Panc1 (cell line): ENCODE data around the gene UST. TPM values are rescaled to one million over a fixed set of nuclear protein-coding genes. Genes with fewer than 3 reads are reported as not detected.

Experiments
- ATAC-seq: fragments of 200-7000 bp; cut with Tn5 transposase; 2 replicates; pipeline ENCODE4 v1.9.1; 2020; ENCODE audit warnings: mild to moderate bottlenecking, moderate library complexity
- BruUV-seq: library from RNA; stranded (reverse); fragments of 400-500 nt; replicated peaks from 2 replicates; lab custom pipeline; 2021; lab: Mats Ljungman, UMichigan
- CTCF ChIA-PET: fragments of 300-600 bp; sonication (Branson Sonifier 250); formaldehyde crosslinking; loops from one replicate; lab custom pipeline; 2022; ENCODE audit warnings: antibody characterized with exemption; lab: Charles Lee
- POLR2A ChIA-PET: fragments of 300-600 bp; sonication (Branson Sonifier 250); formaldehyde crosslinking; loops from one replicate; lab custom pipeline; 2022; ENCODE audit warnings: antibody characterized with exemption; lab: Charles Lee
- DNase-seq: peaks from one replicate; pipeline ENCODE4 v3.0.0-alpha.2; 2010; ENCODE audit warnings: low read depth, low spot score
- H3K27ac ChIP-seq: 2 replicates; pipeline ENCODE4 v1.5.1; 2011; ENCODE audit warnings: mild to moderate bottlenecking, low read length, inconsistent platforms
- H3K27me3 ChIP-seq: fragments of 200-500 bp; sonication (Bioruptor generic); 2 replicates; pipeline ENCODE4 v1.6.0; 2014; ENCODE audit warnings: low read length, inconsistent platforms; ENCODE audit not compliant: control insufficient read depth, insufficient read depth
- H3K36me3 ChIP-seq: fragments of 200-500 bp; sonication (Bioruptor generic); 2 replicates; pipeline ENCODE4 v1.5.1; 2014; ENCODE audit warnings: inconsistent platforms, mild to moderate bottlenecking, low read length, moderate library complexity; ENCODE audit not compliant: control insufficient read depth, insufficient read depth
- H3K4me1 ChIP-seq: 2 replicates; pipeline ENCODE4 v1.5.1; 2011; ENCODE audit warnings: inconsistent platforms, mild to moderate bottlenecking, low read length, moderate library complexity; ENCODE audit not compliant: control insufficient read depth, insufficient read depth
- H3K4me3 ChIP-seq, 2 experiments: 2 replicates each; pipeline ENCODE4 v1.5.1; 2011 to 2012; ENCODE audit warnings: low read depth in 2 of 2, low read length in 2 of 2, mild to moderate bottlenecking in 2 of 2, inconsistent platforms in 1 of 2, moderate library complexity in 1 of 2
- H3K9me3 ChIP-seq: fragments of 200-500 bp; sonication (Bioruptor generic); 2 replicates; pipeline ENCODE4 v1.5.1; 2014; ENCODE audit warnings: low read depth, mild to moderate bottlenecking, inconsistent platforms, low read length, moderate library complexity; ENCODE audit not compliant: control insufficient read depth, insufficient read depth
- POLR2AphosphoS5 ChIP-seq: IDR thresholded peaks from 2 replicates; pipeline ENCODE4 v1.6.1; 2012; ENCODE audit warnings: mild to moderate bottlenecking, low read depth, low read length, moderate library complexity
- SIN3A ChIP-seq: IDR thresholded peaks from 2 replicates; pipeline ENCODE4 v1.6.1; 2012; ENCODE audit warnings: low read depth, mild to moderate bottlenecking, low read length, moderate library complexity, borderline replicate concordance; ENCODE audit not compliant: insufficient read depth
- TCF7L2 ChIP-seq: IDR thresholded peaks from 2 replicates; pipeline ENCODE4 v1.6.1; 2011; ENCODE audit warnings: mild to moderate bottlenecking, low read depth, low read length, inconsistent platforms
- in situ Hi-C: cut with HindIII; loops from 2 replicates; pipeline ENCODE4 v1.10.0; 2016; ENCODE audit warnings: low sequenced_read_pairs, low pct_unique_long_range_greater_than_20kb
- intact Hi-C: fragments of 100-400 bp; cut with micrococcal nuclease; formaldehyde crosslinking; loops from one replicate; pipeline ENCODE4 v1.10.0; 2022; ENCODE audit not compliant: unreplicated experiment
- total RNA-seq: library from RNA; stranded (reverse); gene quantifications from one replicate; pipeline ENCODE4 v1.2.1, GENCODE V29; 2021; ENCODE audit not compliant: unreplicated experiment
- TF ChIP-seq, protein P1 (sequence below), 2 experiments: IDR thresholded peaks; 2 replicates each; pipeline ENCODE4 v1.6.1; 2011 to 2012; ENCODE audit warnings: low read depth in 2 of 2, control low read depth in 1 of 2, low read length in 1 of 2, mild to moderate bottlenecking in 1 of 2, moderate library complexity in 1 of 2; ENCODE audit not compliant: insufficient read depth in 1 of 2
- TF ChIP-seq, protein P2 (sequence below): fragments of 450-650 bp; IDR thresholded peaks from 2 replicates; pipeline ENCODE4 v1.5.1; 2017; ENCODE audit warnings: mild to moderate bottlenecking

UST gene
- total RNA-seq, 1 experiment from 2014 or later: 0.15 TPM

DNA sequence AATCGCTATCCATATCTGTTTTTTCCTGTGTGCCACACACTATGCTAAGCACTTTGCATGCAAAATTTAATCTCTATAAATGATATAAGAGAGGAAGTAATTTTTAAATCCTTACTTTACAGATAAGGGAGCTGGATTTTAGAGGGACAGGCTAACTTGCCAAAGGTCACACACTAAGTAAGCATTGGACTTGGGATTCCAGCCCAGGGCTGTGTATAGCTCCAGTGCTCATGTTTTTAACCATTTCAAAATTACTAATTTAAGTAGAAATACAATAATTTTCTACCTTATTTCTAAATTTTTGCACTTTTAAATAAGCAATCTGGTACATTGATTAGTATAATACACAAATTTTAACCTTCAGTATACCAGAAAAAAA, 144.6 kb downstream of the UST start:
- DNase-seq (no peak), ATAC-seq (no peak)
- H3K9me3 ChIP-seq: no peaks in the 10 kb centered on the region
- no peaks in the 10 kb centered on the region; the same call in 1 of the 2 replicates for H3K36me3 ChIP-seq
- BruUV-seq: no TSS peak
- H3K4me1 ChIP-seq: no peaks in the 10 kb centered on the region
- in situ Hi-C loops (no loop called here), intact Hi-C loops (no loop called here)
- CTCF ChIA-PET: no interaction called here
- no peak overlapping the region for H3K4me3 ChIP-seq
- TF ChIP-seq TCF7L2 (no peak), POLR2AphosphoS5 (no peak), SIN3A (no peak)
- TF ChIP-seq, protein P1, sequence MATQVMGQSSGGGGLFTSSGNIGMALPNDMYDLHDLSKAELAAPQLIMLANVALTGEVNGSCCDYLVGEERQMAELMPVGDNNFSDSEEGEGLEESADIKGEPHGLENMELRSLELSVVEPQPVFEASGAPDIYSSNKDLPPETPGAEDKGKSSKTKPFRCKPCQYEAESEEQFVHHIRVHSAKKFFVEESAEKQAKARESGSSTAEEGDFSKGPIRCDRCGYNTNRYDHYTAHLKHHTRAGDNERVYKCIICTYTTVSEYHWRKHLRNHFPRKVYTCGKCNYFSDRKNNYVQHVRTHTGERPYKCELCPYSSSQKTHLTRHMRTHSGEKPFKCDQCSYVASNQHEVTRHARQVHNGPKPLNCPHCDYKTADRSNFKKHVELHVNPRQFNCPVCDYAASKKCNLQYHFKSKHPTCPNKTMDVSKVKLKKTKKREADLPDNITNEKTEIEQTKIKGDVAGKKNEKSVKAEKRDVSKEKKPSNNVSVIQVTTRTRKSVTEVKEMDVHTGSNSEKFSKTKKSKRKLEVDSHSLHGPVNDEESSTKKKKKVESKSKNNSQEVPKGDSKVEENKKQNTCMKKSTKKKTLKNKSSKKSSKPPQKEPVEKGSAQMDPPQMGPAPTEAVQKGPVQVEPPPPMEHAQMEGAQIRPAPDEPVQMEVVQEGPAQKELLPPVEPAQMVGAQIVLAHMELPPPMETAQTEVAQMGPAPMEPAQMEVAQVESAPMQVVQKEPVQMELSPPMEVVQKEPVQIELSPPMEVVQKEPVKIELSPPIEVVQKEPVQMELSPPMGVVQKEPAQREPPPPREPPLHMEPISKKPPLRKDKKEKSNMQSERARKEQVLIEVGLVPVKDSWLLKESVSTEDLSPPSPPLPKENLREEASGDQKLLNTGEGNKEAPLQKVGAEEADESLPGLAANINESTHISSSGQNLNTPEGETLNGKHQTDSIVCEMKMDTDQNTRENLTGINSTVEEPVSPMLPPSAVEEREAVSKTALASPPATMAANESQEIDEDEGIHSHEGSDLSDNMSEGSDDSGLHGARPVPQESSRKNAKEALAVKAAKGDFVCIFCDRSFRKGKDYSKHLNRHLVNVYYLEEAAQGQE (IDR thresholded peaks at IDR 0.05; ENCODE audit: insufficient read depth in 1 of 2, low read depth in 2 of 2, low read length in 1 of 2): no peak
- TF ChIP-seq, protein P2, sequence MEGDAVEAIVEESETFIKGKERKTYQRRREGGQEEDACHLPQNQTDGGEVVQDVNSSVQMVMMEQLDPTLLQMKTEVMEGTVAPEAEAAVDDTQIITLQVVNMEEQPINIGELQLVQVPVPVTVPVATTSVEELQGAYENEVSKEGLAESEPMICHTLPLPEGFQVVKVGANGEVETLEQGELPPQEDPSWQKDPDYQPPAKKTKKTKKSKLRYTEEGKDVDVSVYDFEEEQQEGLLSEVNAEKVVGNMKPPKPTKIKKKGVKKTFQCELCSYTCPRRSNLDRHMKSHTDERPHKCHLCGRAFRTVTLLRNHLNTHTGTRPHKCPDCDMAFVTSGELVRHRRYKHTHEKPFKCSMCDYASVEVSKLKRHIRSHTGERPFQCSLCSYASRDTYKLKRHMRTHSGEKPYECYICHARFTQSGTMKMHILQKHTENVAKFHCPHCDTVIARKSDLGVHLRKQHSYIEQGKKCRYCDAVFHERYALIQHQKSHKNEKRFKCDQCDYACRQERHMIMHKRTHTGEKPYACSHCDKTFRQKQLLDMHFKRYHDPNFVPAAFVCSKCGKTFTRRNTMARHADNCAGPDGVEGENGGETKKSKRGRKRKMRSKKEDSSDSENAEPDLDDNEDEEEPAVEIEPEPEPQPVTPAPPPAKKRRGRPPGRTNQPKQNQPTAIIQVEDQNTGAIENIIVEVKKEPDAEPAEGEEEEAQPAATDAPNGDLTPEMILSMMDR: no peak
- POLR2A ChIA-PET: no interaction called here
- 0 out of 2 replicates have a peak, but pooled peaks cover 2% of the 10 kb centered on the region for H3K27me3 ChIP-seq
- no peak overlapping the region for H3K27ac ChIP-seq

- no peaks in the 10 kb centered on the region for H3K27me3 ChIP-seq
- no peaks in the 10 kb centered on the region for H3K9me3 ChIP-seq
- ChIA-PET CTCF (no interaction called here), POLR2A (no interaction called here)
- intact Hi-C loops: no loop called here
- DNase-seq (no peak), ATAC-seq (no peak)
- no peaks in the 10 kb centered on the region; the same call in 1 of the 2 replicates for H3K36me3 ChIP-seq
- in situ Hi-C loops: no loop called here
- TF ChIP-seq TCF7L2 (no peak), POLR2AphosphoS5 (no peak), SIN3A (no peak)
- TF ChIP-seq, protein P1 (IDR thresholded peaks at IDR 0.05; ENCODE audit: insufficient read depth in 1 of 2, low read depth in 2 of 2, low read length in 1 of 2): no peak
- TF ChIP-seq, protein P2: no peak
- no peak overlapping the region for H3K27ac ChIP-seq
- no peaks in the 10 kb centered on the region for H3K4me1 ChIP-seq
- no peak overlapping the region for H3K4me3 ChIP-seq
- no TSS peak for BruUV-seq
These were observed 145.4 kb downstream of the UST start for GRCh38 chr6:148892247-148892646.
